Mesenchymal stem cell (in vitro differentiated cells and primary cell): ENCODE measurements around the gene RAB3C. TPM values are rescaled to one million over a fixed set of nuclear protein-coding genes. Genes with fewer than 3 reads are reported as not detected.
"Not testable (repeated sequence)": the region's sequence is repeated elsewhere in the genome, so short reads cannot be mapped to it uniquely, and the experiment has no call there.

Experiments
- DNase-seq: peaks from one replicate; pipeline ENCODE4 v3.0.0-alpha.2; 2013
- H2AFZ ChIP-seq: one replicate; pipeline ENCODE4 v1.6.1; 2013; ENCODE audit warnings: low read depth, mild to moderate bottlenecking, control low read depth, inconsistent platforms, low read length, moderate library complexity
- H2AK5ac ChIP-seq: 2 replicates; pipeline ENCODE4 v1.6.1; 2013; ENCODE audit warnings: low read length, moderate library complexity, mild to moderate bottlenecking, inconsistent platforms; ENCODE audit not compliant: severe bottlenecking
- H2BK120ac ChIP-seq: one replicate; pipeline ENCODE4 v1.6.1; 2013; ENCODE audit warnings: low read depth, mild to moderate bottlenecking, inconsistent platforms, low read length, moderate library complexity
- H2BK12ac ChIP-seq, 2 experiments: one replicate each; pipeline ENCODE4 v1.6.1; 2013; ENCODE audit warnings: inconsistent platforms in 2 of 2, low read length in 2 of 2, mild to moderate bottlenecking in 2 of 2, moderate library complexity in 2 of 2, control low read depth in 1 of 2
- H2BK15ac ChIP-seq: one replicate; pipeline ENCODE4 v1.6.1; 2013; ENCODE audit warnings: mild to moderate bottlenecking, low read depth, inconsistent platforms; ENCODE audit not compliant: poor library complexity, severe bottlenecking
- H2BK5ac ChIP-seq: 2 replicates; pipeline ENCODE4 v1.6.1; 2013; ENCODE audit warnings: low read depth, mild to moderate bottlenecking, low read length, control low read depth, inconsistent platforms; ENCODE audit not compliant: poor library complexity, severe bottlenecking
- H3K14ac ChIP-seq, 2 experiments: one replicate each; pipeline ENCODE4 v1.6.1; 2013; ENCODE audit warnings: inconsistent platforms in 2 of 2, low read length in 2 of 2, control low read depth in 1 of 2, mild to moderate bottlenecking in 1 of 2, moderate library complexity in 1 of 2
- H3K18ac ChIP-seq, 2 experiments: one replicate each; pipeline ENCODE4 v1.6.1; 2013; ENCODE audit warnings: inconsistent platforms in 2 of 2, low read length in 2 of 2, control low read depth in 1 of 2, low read depth in 1 of 2, mild to moderate bottlenecking in 1 of 2
- H3K23ac ChIP-seq, 2 experiments: one replicate each; pipeline ENCODE4 v1.6.1; 2013; ENCODE audit warnings: inconsistent platforms in 2 of 2, low read length in 2 of 2, mild to moderate bottlenecking in 2 of 2, moderate library complexity in 2 of 2, control low read depth in 1 of 2
- H3K27ac ChIP-seq: 2 replicates; pipeline ENCODE4 v1.5.1; 2013; ENCODE audit warnings: mild to moderate bottlenecking, moderate library complexity, low read length, control low read depth, inconsistent platforms; ENCODE audit not compliant: poor library complexity, severe bottlenecking
- H3K27me3 ChIP-seq, 2 experiments: 2 replicates each; pipeline versions ENCODE4 v1.6.1 to v1.7.0; 2013; ENCODE audit warnings: low read length in 2 of 2, mild to moderate bottlenecking in 2 of 2, moderate library complexity in 2 of 2, control low read depth in 1 of 2, inconsistent platforms in 1 of 2; ENCODE audit not compliant: control insufficient read depth in 1 of 2, insufficient read depth in 1 of 2
- H3K36me3 ChIP-seq, 2 experiments: 2 replicates each; pipeline versions ENCODE4 v1.6.1 to v1.7.0; 2013; ENCODE audit warnings: low read length in 2 of 2, control low read depth in 1 of 2, inconsistent platforms in 1 of 2, low read depth in 1 of 2, mild to moderate bottlenecking in 1 of 2; ENCODE audit not compliant: insufficient read depth in 2 of 2, control insufficient read depth in 1 of 2
- H3K4ac ChIP-seq, 2 experiments: one replicate each; pipeline ENCODE4 v1.6.1; 2013; ENCODE audit warnings: inconsistent platforms in 2 of 2, low read length in 2 of 2, mild to moderate bottlenecking in 2 of 2, moderate library complexity in 2 of 2, control low read depth in 1 of 2, low read depth in 1 of 2
- H3K4me1 ChIP-seq: 2 replicates; pipeline ENCODE4 v1.6.1; 2013; ENCODE audit warnings: low read depth, low read length, control low read depth; ENCODE audit not compliant: control insufficient read depth, insufficient read depth
- H3K4me2 ChIP-seq: 2 replicates; pipeline ENCODE4 v1.6.1; 2013; ENCODE audit warnings: low read length, mild to moderate bottlenecking, inconsistent platforms; ENCODE audit not compliant: poor library complexity, severe bottlenecking
- H3K4me3 ChIP-seq, 2 experiments: 2 replicates each; pipeline versions ENCODE4 v1.5.1 to v1.7.0; 2013; ENCODE audit warnings: low read length in 2 of 2, mild to moderate bottlenecking in 2 of 2, control low read depth in 1 of 2, low read depth in 1 of 2; ENCODE audit not compliant: insufficient read depth in 1 of 2
- H3K79me1 ChIP-seq: replicated peaks from 2 replicates; pipeline ENCODE4 v1.6.1; 2013; ENCODE audit warnings: mild to moderate bottlenecking, control low read depth, low read length, inconsistent platforms; ENCODE audit not compliant: poor library complexity, severe bottlenecking
- H3K9ac ChIP-seq: 2 replicates; pipeline ENCODE4 v1.7.0; 2013; ENCODE audit warnings: mild to moderate bottlenecking, low read length, moderate library complexity
- H3K9me3 ChIP-seq: 2 replicates; pipeline ENCODE4 v1.7.0; 2013; ENCODE audit warnings: mild to moderate bottlenecking, low read length; ENCODE audit not compliant: control insufficient read depth
- H4K8ac ChIP-seq: one replicate; pipeline ENCODE4 v1.6.1; 2013; ENCODE audit warnings: inconsistent platforms, mild to moderate bottlenecking, low read length, moderate library complexity
- H4K91ac ChIP-seq: one replicate; pipeline ENCODE4 v1.6.1; 2013; ENCODE audit warnings: mild to moderate bottlenecking, low read length, inconsistent platforms
- WGBS: methylation state at CpG from one replicate; pipeline ENCODE4 v1.1.7; 2013; ENCODE audit warnings: mixed read lengths; 5-methylcytosine and 5-hydroxymethylcytosine counted together
- polyA plus RNA-seq, 2 experiments: library from polyadenylated mRNA; stranded (reverse); fragments of 200-250 nt; gene quantifications; one replicate each; pipeline ENCODE4 v1.2.3, GENCODE V29; 2013

The RAB3C gene, protein sequence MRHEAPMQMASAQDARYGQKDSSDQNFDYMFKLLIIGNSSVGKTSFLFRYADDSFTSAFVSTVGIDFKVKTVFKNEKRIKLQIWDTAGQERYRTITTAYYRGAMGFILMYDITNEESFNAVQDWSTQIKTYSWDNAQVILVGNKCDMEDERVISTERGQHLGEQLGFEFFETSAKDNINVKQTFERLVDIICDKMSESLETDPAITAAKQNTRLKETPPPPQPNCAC
- not detected for polyA plus RNA-seq (2013, experiment 1 of 2)
- polyA plus RNA-seq (2013, experiment 2 of 2): not detected

DNA sequence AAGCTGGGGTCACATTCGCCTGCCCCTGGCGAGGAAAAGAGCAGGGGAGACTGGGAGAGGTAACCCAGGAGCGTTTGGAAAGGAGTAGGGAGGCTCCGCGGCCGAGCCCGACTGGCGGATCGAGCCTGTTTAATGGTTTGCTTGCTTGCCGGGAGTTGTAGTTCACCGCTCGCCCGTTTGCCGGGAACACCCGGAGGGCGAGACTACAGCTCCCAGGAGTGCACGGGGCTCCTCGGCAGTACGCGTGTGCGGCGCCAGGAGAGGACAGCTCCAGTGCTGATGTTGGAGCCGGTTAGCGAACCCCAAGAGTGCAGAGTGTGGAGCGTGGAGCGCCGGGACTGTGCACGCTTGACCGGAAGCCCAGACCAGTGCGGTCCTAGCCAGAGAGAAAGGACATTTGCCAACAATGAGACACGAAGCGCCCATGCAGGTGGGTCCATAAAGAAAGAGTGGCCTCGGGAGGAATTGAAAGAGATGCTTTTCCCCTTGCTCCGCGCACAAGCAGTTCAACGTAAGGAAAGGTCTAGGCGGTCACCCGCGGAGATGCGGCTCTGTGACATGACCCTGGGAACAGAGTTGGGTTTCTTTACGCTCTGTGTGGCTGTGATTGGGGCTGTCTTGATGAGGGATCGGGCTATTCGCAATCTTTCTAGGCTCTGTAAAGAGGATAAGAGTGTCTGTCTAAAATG, at the start of gene RAB3C:
RAB3C (plus strand) TSS at position 273 of the 689 bp plus-strand sequence; CDS start at position 407, 134 bp downstream.
- DNase-seq: peak; percentile 92
- no peak within 1 kb of the TSS for H2AK5ac ChIP-seq
- peak within 1 kb of the TSS; percentile 60 for H3K9ac ChIP-seq
- H3K27me3 ChIP-seq: peaks cover 14 to 27% of the 10 kb centered on the region in 2 experiments
- no peak within 1 kb of the TSS for H3K23ac ChIP-seq
- H3K14ac ChIP-seq: no peak within 1 kb of the TSS
- H4K91ac ChIP-seq: no peak within 1 kb of the TSS
- H4K8ac ChIP-seq: no peak within 1 kb of the TSS
- H3K4ac ChIP-seq: no peak within 1 kb of the TSS
- H3K27ac ChIP-seq: no peak within 1 kb of the TSS
- no peak within 1 kb of the TSS for H2BK12ac ChIP-seq
- no peaks in the 10 kb centered on the region for H3K36me3 ChIP-seq
- H2BK5ac ChIP-seq: no peak within 1 kb of the TSS
- H3K4me1 ChIP-seq: peaks cover 10% of the 10 kb centered on the region
- no peak within 1 kb of the TSS for H2BK120ac ChIP-seq
- H3K18ac ChIP-seq: no peak within 1 kb of the TSS
- no peak within 1 kb of the TSS for H2BK15ac ChIP-seq
- H3K79me1 ChIP-seq: no peaks in the 10 kb centered on the region
- peak within 1 kb of the TSS; percentile 57 to 92 for H3K4me3 ChIP-seq
- under 1% methylated on average over 43 of the region's 43 CpGs for WGBS
- H3K9me3 ChIP-seq: no peaks in the 10 kb centered on the region
- H2AFZ ChIP-seq: peak within 1 kb of the TSS; percentile 93
- peak within 1 kb of the TSS; percentile 89 for H3K4me2 ChIP-seq

DNA sequence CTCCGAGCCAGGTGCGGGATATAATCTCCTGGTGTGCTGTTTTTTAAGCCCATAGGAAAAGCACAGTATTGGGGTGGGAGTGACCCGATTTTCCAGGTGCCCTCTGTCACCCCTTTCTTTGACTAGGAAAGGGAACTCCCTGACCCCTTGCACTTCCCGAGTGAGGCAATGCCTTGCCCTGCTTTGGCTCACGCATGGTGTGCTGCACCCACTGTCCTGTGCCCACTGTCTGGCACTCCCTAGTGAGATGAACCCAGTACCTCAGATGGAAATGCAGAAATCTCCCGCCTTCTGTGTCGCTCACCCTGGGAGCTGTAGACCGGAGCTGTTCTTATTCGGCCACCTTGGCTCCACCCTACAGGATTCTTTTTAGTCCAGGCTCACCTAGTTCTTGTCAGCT, 40.9 kb upstream of the RAB3C start:
- WGBS: 90% methylated on average over 9 of the region's 9 CpGs
- H3K14ac ChIP-seq, H4K91ac ChIP-seq, H3K9ac ChIP-seq, H3K36me3 ChIP-seq, H2BK5ac ChIP-seq, H2BK12ac ChIP-seq, H3K18ac ChIP-seq, H3K4ac ChIP-seq, H2BK15ac ChIP-seq, H2AFZ ChIP-seq, H3K9me3 ChIP-seq, H3K27ac ChIP-seq, H3K79me1 ChIP-seq, H2BK120ac ChIP-seq, H3K4me3 ChIP-seq, H3K4me1 ChIP-seq, DNase-seq, H3K23ac ChIP-seq, H4K8ac ChIP-seq, H2AK5ac ChIP-seq, H3K27me3 ChIP-seq, H3K4me2 ChIP-seq: not testable (repeated sequence)

DNA sequence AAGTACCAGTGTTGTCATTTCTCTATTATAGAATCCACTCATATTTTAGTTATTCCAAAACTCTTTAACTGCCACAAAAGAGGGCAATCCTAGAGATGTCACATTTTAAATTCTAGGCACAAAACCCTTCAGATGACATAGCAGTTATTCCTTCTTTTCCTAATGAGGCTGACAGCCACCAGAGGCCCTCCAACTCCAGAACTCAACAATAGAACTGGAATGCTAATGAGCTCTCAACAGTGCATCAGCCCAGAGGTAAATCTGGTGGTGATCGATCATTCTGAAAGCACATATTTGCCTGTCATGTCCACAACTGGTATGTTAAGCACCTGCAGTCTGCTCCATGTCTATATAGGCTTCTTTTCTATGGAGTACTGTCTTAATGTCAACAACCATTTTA, 40.2 kb upstream of the RAB3C start:
- Histone ChIP-seq H2AFZ (no peak overlapping the region), H4K91ac (no peak overlapping the region), H3K9me3 (no peaks in the 10 kb centered on the region), H3K79me1 (no peaks in the 10 kb centered on the region), H3K27ac (no peak overlapping the region), H3K4ac (no peak overlapping the region), H2BK5ac (no peak overlapping the region), H2AK5ac (no peak overlapping the region), H2BK12ac (no peak overlapping the region), H3K36me3 (no peaks in the 10 kb centered on the region), H3K18ac (no peak overlapping the region), H2BK120ac (no peak overlapping the region), H3K14ac (no peak overlapping the region), H3K27me3 (no peaks in the 10 kb centered on the region), H3K23ac (no peak overlapping the region), H3K9ac (no peak overlapping the region), H4K8ac (no peak overlapping the region), H3K4me1 (no peaks in the 10 kb centered on the region), H2BK15ac (no peak overlapping the region), H3K4me2 (no peak overlapping the region), H3K4me3 (no peak overlapping the region)
- no peak for DNase-seq
- no CpG with 5 or more reads among the region's 1 CpG for WGBS

DNA sequence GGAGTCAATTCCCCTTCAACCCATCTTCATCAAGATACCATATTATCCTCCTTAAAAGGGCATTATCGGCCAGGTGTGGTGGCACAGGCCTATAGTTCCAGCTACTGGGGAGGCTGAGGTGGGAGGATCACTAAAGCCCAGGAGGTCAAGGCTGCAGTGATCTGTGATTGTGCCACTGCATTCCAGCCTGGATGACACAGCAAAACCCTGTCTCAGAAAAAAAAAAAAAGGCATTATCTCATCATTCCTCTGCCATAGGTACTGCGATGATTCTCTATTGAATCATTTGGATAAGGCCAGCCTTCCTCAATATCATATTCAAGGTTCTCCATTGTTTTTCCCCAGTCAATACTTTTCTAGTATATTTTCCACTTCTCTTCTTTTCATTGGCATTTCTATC, 39.2 kb upstream of the RAB3C start:
- Histone ChIP-seq H3K4me1 (no peaks in the 10 kb centered on the region), H2BK120ac (no peak overlapping the region), H4K8ac (no peak overlapping the region), H3K27ac (no peak overlapping the region), H3K14ac (no peak overlapping the region), H2BK15ac (no peak overlapping the region), H3K27me3 (no peaks in the 10 kb centered on the region), H3K4ac (no peak overlapping the region), H3K4me2 (no peak overlapping the region), H2BK5ac (no peak overlapping the region), H3K36me3 (no peaks in the 10 kb centered on the region), H3K9ac (no peak overlapping the region), H2AFZ (no peak overlapping the region), H3K79me1 (no peaks in the 10 kb centered on the region), H3K9me3 (no peaks in the 10 kb centered on the region), H3K4me3 (no peak overlapping the region), H2BK12ac (no peak overlapping the region), H3K18ac (no peak overlapping the region), H4K91ac (no peak overlapping the region), H3K23ac (no peak overlapping the region), H2AK5ac (no peak overlapping the region)
- no peak for DNase-seq
- WGBS: 79% methylated on average over 2 of the region's 2 CpGs
